SK-N-SH treated with all-trans-retinoic acid at 6 μM for 48 hours (cell line): ENCODE data around the gene FAM240B.

Source experiments
- ATAC-seq: fragments of 200-7000 bp; cut with Tn5 transposase; 3 replicates; pipeline ENCODE4 v1.9.1; 2020; ENCODE audit warnings: mild to moderate bottlenecking, moderate library complexity
- ARNTL ChIP-seq: fragments of 450-650 bp; formaldehyde crosslinking; IDR thresholded peaks from 2 replicates; pipeline ENCODE4 v1.5.0; 2020; ENCODE audit warnings: low read depth, mild to moderate bottlenecking, moderate library complexity, borderline replicate concordance
- BACH2 ChIP-seq: fragments of 250-450 bp; sonication (Bioruptor Pico); IDR thresholded peaks from 2 replicates; pipeline ENCODE4 v1.9.0; 2021; ENCODE audit warnings: mild to moderate bottlenecking, borderline replicate concordance
- CSDC2 ChIP-seq: fragments of 250-450 bp; sonication (Bioruptor Pico); IDR thresholded peaks from 2 replicates; pipeline ENCODE4 v1.5.0; 2020; ENCODE audit warnings: mild to moderate bottlenecking, moderate library complexity
- ESRRG ChIP-seq: fragments of 250-450 bp; sonication (Bioruptor Pico); IDR thresholded peaks from 2 replicates; pipeline ENCODE4 v1.6.1; 2021; ENCODE audit warnings: mild to moderate bottlenecking
- GLIS3 ChIP-seq: fragments of 250-450 bp; sonication (Bioruptor Pico); IDR thresholded peaks from 2 replicates; pipeline ENCODE4 v1.5.0; 2020; ENCODE audit warnings: mild to moderate bottlenecking, moderate library complexity
- ISL1 ChIP-seq: fragments of 250-450 bp; sonication (Bioruptor Pico); IDR thresholded peaks from 2 replicates; pipeline ENCODE4 v2.1.2; 2022; ENCODE audit warnings: mild to moderate bottlenecking, moderate library complexity
- OSR1 ChIP-seq: fragments of 250-450 bp; sonication (Bioruptor Pico); IDR thresholded peaks from 2 replicates; pipeline ENCODE4 v1.8.0; 2022; ENCODE audit warnings: moderate library complexity, mild to moderate bottlenecking, inconsistent platforms
- PPARA ChIP-seq: fragments of 250-450 bp; sonication (Bioruptor Pico); IDR thresholded peaks from 2 replicates; pipeline ENCODE4 v1.5.0; 2020; ENCODE audit warnings: mild to moderate bottlenecking, borderline replicate concordance
- RARB ChIP-seq: fragments of 250-450 bp; sonication (Bioruptor Pico); IDR thresholded peaks from 2 replicates; pipeline ENCODE4 v1.8.0; 2021; ENCODE audit warnings: mild to moderate bottlenecking, moderate library complexity
- SNAI2 ChIP-seq: fragments of 250-450 bp; sonication (Bioruptor Pico); IDR thresholded peaks from 2 replicates; pipeline ENCODE4 v1.5.0; 2020; ENCODE audit warnings: mild to moderate bottlenecking, moderate library complexity
- TCF4 ChIP-seq: fragments of 250-450 bp; sonication (Bioruptor Pico); IDR thresholded peaks from 2 replicates; pipeline ENCODE4 v1.8.0; 2021; ENCODE audit warnings: mild to moderate bottlenecking, moderate library complexity, borderline replicate concordance
- ZC3H10 ChIP-seq: fragments of 250-450 bp; sonication (Bioruptor Pico); IDR thresholded peaks from 2 replicates; pipeline ENCODE4 v1.5.1; 2021; ENCODE audit warnings: mild to moderate bottlenecking, moderate library complexity
- ZFP3 ChIP-seq: fragments of 250-450 bp; sonication (Bioruptor Pico); IDR thresholded peaks from 2 replicates; pipeline ENCODE4 v1.5.0; 2020; ENCODE audit warnings: mild to moderate bottlenecking, moderate library complexity
- ZNF565 ChIP-seq: fragments of 450-650 bp; formaldehyde crosslinking; conservative IDR thresholded peaks from 2 replicates; pipeline ENCODE4 v1.5.0; 2020; ENCODE audit warnings: low read depth, mild to moderate bottlenecking, moderate library complexity
- ZNF70 ChIP-seq: fragments of 450-650 bp; formaldehyde crosslinking; IDR thresholded peaks from 2 replicates; pipeline ENCODE4 v1.5.0; 2020; ENCODE audit warnings: mild to moderate bottlenecking, moderate library complexity
- ZNF8 ChIP-seq: fragments of 450-650 bp; formaldehyde crosslinking; IDR thresholded peaks from 2 replicates; pipeline ENCODE4 v1.5.0; 2020; ENCODE audit warnings: mild to moderate bottlenecking, moderate library complexity
- TF ChIP-seq, protein P1 (sequence below): fragments of 250-450 bp; sonication (Bioruptor Pico); IDR thresholded peaks from 2 replicates; pipeline ENCODE4 v1.8.0; 2020; ENCODE audit warnings: mild to moderate bottlenecking, moderate library complexity, borderline replicate concordance
- TF ChIP-seq, protein P2 (sequence below): fragments of 250-450 bp; sonication (Bioruptor Pico); IDR thresholded peaks from 2 replicates; pipeline ENCODE4 v1.8.0; 2021; ENCODE audit warnings: low read depth, mild to moderate bottlenecking, moderate library complexity, borderline replicate concordance
- TF ChIP-seq, protein P3 (sequence below): fragments of 250-450 bp; sonication (Bioruptor Pico); IDR thresholded peaks from 2 replicates; pipeline ENCODE4 v1.5.1; 2020; ENCODE audit warnings: low read depth, mild to moderate bottlenecking, moderate library complexity
- TF ChIP-seq, protein P4 (sequence below): fragments of 250-450 bp; sonication (Bioruptor Pico); IDR thresholded peaks from 2 replicates; pipeline ENCODE4 v1.5.0; 2020; ENCODE audit warnings: mild to moderate bottlenecking, moderate library complexity
- TF ChIP-seq, protein P5 (sequence below): fragments of 250-450 bp; sonication (Bioruptor Pico); IDR thresholded peaks from 2 replicates; pipeline ENCODE4 v1.5.1; 2021; ENCODE audit warnings: mild to moderate bottlenecking, moderate library complexity

Gene FAM240B

DNA sequence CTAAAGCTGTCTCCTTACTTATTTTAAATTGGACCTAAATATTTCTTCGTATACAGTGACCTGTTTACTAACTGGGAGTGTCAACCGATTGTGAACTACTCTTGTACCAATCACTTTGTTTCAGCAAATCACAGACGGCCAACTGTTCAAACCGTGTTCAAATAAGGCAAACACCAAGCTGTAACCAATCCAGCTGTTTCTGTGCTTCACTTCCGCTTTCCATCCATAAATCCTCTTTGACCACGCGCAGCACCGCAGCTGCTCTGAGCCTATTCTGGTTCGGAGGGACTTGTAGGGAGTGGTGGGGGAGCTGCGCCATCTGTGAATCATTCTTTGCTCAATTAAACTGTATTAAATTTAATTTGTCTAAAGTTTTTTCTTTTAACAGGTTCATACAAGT lies 4.8 kb upstream of the FAM240B start:
- no peak for ATAC-seq
- TF ChIP-seq PPARA (CRISPR knock-in tag) = no peak
- no peak for TF ChIP-seq CSDC2
- no peak for TF ChIP-seq ARNTL (CRISPR knock-in tag)
- no peak for TF ChIP-seq SNAI2 (CRISPR knock-in tag)
- TF ChIP-seq, protein P1, sequence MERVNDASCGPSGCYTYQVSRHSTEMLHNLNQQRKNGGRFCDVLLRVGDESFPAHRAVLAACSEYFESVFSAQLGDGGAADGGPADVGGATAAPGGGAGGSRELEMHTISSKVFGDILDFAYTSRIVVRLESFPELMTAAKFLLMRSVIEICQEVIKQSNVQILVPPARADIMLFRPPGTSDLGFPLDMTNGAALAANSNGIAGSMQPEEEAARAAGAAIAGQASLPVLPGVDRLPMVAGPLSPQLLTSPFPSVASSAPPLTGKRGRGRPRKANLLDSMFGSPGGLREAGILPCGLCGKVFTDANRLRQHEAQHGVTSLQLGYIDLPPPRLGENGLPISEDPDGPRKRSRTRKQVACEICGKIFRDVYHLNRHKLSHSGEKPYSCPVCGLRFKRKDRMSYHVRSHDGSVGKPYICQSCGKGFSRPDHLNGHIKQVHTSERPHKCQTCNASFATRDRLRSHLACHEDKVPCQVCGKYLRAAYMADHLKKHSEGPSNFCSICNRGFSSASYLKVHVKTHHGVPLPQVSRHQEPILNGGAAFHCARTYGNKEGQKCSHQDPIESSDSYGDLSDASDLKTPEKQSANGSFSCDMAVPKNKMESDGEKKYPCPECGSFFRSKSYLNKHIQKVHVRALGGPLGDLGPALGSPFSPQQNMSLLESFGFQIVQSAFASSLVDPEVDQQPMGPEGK (CRISPR knock-in tag) = no peak
- no peak for TF ChIP-seq ESRRG
- TF ChIP-seq ZFP3 (CRISPR knock-in tag) = no peak
- no peak for TF ChIP-seq ZC3H10 (CRISPR knock-in tag)
- no peak for TF ChIP-seq GLIS3
- no peak for TF ChIP-seq ISL1
- TF ChIP-seq, protein P2, sequence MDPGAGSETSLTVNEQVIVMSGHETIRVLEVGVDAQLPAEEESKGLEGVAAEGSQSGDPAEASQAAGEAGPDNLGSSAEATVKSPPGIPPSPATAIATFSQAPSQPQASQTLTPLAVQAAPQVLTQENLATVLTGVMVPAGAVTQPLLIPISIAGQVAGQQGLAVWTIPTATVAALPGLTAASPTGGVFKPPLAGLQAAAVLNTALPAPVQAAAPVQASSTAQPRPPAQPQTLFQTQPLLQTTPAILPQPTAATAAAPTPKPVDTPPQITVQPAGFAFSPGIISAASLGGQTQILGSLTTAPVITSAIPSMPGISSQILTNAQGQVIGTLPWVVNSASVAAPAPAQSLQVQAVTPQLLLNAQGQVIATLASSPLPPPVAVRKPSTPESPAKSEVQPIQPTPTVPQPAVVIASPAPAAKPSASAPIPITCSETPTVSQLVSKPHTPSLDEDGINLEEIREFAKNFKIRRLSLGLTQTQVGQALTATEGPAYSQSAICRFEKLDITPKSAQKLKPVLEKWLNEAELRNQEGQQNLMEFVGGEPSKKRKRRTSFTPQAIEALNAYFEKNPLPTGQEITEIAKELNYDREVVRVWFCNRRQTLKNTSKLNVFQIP (CRISPR knock-in tag) = no peak
- TF ChIP-seq ZNF70 (CRISPR knock-in tag) = no peak
- TF ChIP-seq, protein P3, sequence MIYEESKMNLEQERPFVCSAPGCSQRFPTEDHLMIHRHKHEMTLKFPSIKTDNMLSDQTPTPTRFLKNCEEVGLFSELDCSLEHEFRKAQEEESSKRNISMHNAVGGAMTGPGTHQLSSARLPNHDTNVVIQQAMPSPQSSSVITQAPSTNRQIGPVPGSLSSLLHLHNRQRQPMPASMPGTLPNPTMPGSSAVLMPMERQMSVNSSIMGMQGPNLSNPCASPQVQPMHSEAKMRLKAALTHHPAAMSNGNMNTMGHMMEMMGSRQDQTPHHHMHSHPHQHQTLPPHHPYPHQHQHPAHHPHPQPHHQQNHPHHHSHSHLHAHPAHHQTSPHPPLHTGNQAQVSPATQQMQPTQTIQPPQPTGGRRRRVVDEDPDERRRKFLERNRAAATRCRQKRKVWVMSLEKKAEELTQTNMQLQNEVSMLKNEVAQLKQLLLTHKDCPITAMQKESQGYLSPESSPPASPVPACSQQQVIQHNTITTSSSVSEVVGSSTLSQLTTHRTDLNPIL = no peak
- TF ChIP-seq ZNF8 = no peak
- no peak for TF ChIP-seq OSR1 (CRISPR knock-in tag)
- TF ChIP-seq TCF4 (CRISPR knock-in tag) = no peak
- TF ChIP-seq, protein P4, sequence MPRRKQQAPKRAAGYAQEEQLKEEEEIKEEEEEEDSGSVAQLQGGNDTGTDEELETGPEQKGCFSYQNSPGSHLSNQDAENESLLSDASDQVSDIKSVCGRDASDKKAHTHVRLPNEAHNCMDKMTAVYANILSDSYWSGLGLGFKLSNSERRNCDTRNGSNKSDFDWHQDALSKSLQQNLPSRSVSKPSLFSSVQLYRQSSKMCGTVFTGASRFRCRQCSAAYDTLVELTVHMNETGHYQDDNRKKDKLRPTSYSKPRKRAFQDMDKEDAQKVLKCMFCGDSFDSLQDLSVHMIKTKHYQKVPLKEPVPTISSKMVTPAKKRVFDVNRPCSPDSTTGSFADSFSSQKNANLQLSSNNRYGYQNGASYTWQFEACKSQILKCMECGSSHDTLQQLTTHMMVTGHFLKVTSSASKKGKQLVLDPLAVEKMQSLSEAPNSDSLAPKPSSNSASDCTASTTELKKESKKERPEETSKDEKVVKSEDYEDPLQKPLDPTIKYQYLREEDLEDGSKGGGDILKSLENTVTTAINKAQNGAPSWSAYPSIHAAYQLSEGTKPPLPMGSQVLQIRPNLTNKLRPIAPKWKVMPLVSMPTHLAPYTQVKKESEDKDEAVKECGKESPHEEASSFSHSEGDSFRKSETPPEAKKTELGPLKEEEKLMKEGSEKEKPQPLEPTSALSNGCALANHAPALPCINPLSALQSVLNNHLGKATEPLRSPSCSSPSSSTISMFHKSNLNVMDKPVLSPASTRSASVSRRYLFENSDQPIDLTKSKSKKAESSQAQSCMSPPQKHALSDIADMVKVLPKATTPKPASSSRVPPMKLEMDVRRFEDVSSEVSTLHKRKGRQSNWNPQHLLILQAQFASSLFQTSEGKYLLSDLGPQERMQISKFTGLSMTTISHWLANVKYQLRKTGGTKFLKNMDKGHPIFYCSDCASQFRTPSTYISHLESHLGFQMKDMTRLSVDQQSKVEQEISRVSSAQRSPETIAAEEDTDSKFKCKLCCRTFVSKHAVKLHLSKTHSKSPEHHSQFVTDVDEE (CRISPR knock-in tag) = no peak
- TF ChIP-seq RARB (CRISPR knock-in tag) = no peak
- TF ChIP-seq ZNF565 (CRISPR knock-in tag) = no peak
- TF ChIP-seq, all 23 proteins: peak for 0

DNA sequence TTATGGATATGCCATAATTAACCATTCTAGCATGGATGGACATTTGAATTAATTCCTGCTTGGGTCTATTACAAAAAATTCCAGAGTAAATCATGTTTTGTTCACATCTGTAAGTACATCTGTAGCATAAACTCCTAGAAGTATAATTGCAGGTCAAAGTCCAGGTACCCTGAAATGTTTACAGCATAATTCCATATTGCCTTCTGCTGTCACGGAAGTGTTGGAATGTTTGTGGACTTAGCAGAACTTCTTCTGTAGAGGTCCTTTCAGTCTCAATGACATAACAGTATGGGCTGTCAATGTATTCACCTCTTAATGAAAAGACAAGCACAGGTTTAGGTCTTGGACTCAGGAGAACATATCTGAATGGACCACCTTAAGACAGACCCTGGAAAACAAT lies 1.8 kb downstream of the FAM240B start:
- no peak for ATAC-seq
- TF ChIP-seq ISL1 = no peak
- TF ChIP-seq GLIS3 = no peak
- no peak for TF ChIP-seq ZNF565 (CRISPR knock-in tag)
- TF ChIP-seq, protein P3 = no peak
- no peak for TF ChIP-seq ZC3H10 (CRISPR knock-in tag)

DNA sequence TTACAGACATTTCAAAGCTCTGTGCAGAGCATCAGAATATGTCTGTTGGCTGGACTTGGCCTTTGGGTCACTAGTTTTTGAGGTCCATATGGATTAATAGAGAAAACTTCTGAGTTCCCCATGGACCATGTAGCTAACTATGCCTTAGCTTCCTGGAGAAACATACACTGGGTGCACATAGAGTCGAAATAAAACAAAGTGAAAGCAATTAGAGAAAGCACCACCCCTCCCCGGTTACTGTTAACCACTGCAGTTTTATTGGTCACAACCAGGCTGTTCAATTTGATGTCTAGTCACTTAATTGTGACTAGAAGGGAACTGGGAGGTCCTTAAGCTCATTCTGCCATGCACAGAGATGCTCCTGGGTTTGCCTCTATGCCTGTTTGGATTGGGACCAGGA lies 4.2 kb downstream of the FAM240B start:
- no peak for ATAC-seq
- no peak for TF ChIP-seq RARB (CRISPR knock-in tag)
- TF ChIP-seq SNAI2 (CRISPR knock-in tag) = no peak
- TF ChIP-seq BACH2 (CRISPR knock-in tag) = no peak
- no peak for TF ChIP-seq ARNTL (CRISPR knock-in tag)
- TF ChIP-seq PPARA (CRISPR knock-in tag) = no peak
- no peak for TF ChIP-seq ISL1
- TF ChIP-seq, protein P3 = no peak
- TF ChIP-seq, protein P5, sequence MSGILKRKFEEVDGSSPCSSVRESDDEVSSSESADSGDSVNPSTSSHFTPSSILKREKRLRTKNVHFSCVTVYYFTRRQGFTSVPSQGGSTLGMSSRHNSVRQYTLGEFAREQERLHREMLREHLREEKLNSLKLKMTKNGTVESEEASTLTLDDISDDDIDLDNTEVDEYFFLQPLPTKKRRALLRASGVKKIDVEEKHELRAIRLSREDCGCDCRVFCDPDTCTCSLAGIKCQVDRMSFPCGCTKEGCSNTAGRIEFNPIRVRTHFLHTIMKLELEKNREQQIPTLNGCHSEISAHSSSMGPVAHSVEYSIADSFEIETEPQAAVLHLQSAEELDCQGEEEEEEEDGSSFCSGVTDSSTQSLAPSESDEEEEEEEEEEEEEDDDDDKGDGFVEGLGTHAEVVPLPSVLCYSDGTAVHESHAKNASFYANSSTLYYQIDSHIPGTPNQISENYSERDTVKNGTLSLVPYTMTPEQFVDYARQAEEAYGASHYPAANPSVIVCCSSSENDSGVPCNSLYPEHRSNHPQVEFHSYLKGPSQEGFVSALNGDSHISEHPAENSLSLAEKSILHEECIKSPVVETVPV (CRISPR knock-in tag) = no peak
- TF ChIP-seq, protein P2 (CRISPR knock-in tag) = no peak
- TF ChIP-seq, protein P1 (CRISPR knock-in tag) = no peak
- no peak for TF ChIP-seq ZNF565 (CRISPR knock-in tag)
